Stromal cell of bone marrow (primary cell): ENCODE data around the gene EGFL7.
"Not testable (repeated sequence)": the region's sequence is repeated elsewhere in the genome, so short reads cannot be mapped to it uniquely, and the experiment has no call there.

Source experiments
- DNase-seq: peaks from one replicate; pipeline ENCODE4 v3.0.0-alpha.2; 2012; ENCODE audit warnings: low read depth

Gene EGFL7

GRCh38 chr9:136698635-136699246 is 36.0 kb downstream of the EGFL7 start:
- no peak for DNase-seq

- peak; percentile 6 for DNase-seq
Measured at GRCh38 chr9:136700304-136700703, 37.6 kb downstream of the EGFL7 start.

GRCh38 chr9:136700959-136701667 is 38.4 kb downstream of the EGFL7 start:
- no peak for DNase-seq

GRCh38 chr9:136701668-136702053 is 38.9 kb downstream of the EGFL7 start:
- DNase-seq: no peak

- no peak for DNase-seq
Measured at GRCh38 chr9:136703276-136703860, 40.7 kb downstream of the EGFL7 start.

GRCh38 chr9:136704741-136705140 is 42.0 kb downstream of the EGFL7 start:
- DNase-seq: not testable (repeated sequence)

- no peak for DNase-seq
Measured at GRCh38 chr9:136705564-136705963, 42.8 kb downstream of the EGFL7 start.

GRCh38 chr9:136707011-136707410 is 44.3 kb downstream of the EGFL7 start:
- no peak for DNase-seq

GRCh38 chr9:136707849-136708517 is 45.3 kb downstream of the EGFL7 start:
- no peak for DNase-seq

- no peak for DNase-seq
Measured at GRCh38 chr9:136709454-136710109, 46.9 kb downstream of the EGFL7 start.

- no peak for DNase-seq
Measured at GRCh38 chr9:136710543-136710942, 47.8 kb downstream of the EGFL7 start.

- DNase-seq: not testable (repeated sequence)
Measured at GRCh38 chr9:136711219-136711648, 48.5 kb downstream of the EGFL7 start.

GRCh38 chr9:136711751-136712689 is 49.3 kb downstream of the EGFL7 start, which contains the start of gene DIPK1B:
DIPK1B (plus strand) TSS chr9:136712572; CDS start chr9:136712666, 94 bp downstream.
- DNase-seq: no peak

- no peak for DNase-seq
Measured at GRCh38 chr9:136712690-136713544, 50.2 kb downstream of the EGFL7 start.

- no peak for DNase-seq
Measured at GRCh38 chr9:136713550-136713949, 50.8 kb downstream of the EGFL7 start.

GRCh38 chr9:136714096-136714892 is 51.6 kb downstream of the EGFL7 start:
- DNase-seq: no peak

- DNase-seq: no peak
Measured at GRCh38 chr9:136714893-136715274, 52.2 kb downstream of the EGFL7 start.

- no peak for DNase-seq
Measured at GRCh38 chr9:136717399-136717798, 54.7 kb downstream of the EGFL7 start.
